Ammon's horn (tissue), 1 donor: ENCODE data around the gene CAPN10.
"Not testable (repeated sequence)": the region's sequence is repeated elsewhere in the genome, so short reads cannot be mapped to it uniquely, and the experiment has no call there.

Source experiments
- DNase-seq: peaks from one replicate; pipeline ENCODE4 v3.0.0-alpha.2; 2016; ENCODE audit warnings: low spot score

The CAPN10 gene

DNA sequence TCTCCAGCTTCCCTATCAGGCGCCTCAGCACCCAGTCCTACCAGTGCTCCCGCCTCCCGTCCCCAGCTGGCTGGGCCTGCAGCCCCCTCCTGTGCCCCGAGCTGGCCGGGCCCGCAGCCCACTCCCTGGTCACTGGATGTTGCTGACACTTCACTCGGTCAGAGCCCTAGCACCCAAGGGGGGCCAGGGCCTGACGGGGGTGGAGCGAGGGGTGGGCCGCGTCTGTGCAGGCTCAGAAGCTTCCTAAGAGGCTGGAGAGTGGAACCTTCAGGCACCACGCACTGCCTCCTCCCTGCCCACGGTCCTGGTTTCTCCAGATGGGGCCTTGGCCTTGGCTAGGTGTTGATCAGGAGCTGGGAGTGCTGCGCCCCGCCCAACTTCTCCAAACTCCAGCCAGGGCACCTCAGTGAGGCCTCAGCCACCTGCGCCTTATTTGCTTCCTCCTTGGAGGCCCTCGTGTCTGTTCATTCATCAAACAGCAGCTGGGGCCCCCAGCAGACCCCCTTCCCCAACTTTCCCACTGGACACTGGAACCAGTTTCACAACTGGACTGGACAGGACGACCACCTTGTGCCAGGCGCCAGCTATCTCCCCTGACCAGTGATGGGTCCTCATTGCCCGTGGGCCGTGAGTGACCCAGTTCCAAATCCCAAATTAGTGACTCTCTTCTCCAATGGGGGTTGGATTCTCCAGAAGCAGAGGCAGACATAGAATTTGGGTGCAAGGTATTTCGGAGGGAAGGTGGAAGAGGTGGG, 16.7 kb downstream of the CAPN10 start:
- DNase-seq: no peak

DNA sequence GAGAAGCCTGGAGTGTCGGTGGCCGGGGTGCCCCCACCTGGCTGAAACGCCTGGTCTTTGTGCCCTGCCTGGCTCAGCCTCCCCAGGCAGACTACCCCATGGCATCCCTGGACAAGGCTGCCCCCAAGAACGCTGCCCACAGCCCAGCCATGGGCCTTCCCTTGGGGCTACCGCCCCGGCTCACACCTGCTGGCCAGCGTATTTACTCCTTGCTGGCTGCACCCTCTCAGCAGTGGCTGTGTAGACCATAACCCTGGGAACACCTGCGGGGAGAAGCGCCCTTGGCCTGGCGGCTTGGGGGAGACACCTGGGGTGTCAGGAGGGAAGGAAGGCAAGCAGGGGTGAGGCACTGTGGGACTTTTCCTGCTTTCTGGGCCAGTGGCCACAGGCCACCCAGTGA, 17.3 kb downstream of the CAPN10 start:
- DNase-seq: no peak

DNA sequence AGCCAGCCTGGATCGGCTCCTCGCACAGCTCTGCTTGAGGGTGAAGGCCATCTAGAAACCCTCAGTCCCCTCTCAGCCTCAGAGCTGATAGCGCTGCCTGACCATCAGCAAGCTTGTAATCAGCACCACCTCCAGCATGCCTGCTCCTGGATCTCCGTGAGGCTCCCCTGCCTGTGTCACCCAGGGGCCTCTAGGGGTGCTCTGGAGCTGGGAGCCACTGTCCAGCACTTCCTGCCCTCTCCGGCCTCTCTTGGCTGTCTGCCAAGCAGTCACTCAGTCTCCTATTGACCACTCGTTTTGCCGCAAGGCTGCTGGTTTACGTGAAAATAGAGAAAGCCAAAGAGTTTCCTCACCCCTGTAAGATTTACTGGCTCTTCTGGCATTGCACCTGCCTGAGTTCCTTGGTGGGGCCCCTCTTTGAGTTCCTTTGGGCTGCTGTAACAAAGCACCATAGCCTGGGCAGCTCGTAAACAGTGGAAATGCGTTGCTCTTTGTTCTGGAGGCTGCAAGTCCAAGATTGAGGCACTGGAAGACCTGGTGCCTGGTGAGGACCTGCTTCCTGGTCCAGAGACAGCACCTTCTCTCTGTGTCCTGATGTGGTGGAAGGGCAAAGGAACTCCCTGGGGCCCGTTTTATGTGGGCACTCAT, 17.9 kb downstream of the CAPN10 start:
- peak; percentile 91 for DNase-seq

DNA sequence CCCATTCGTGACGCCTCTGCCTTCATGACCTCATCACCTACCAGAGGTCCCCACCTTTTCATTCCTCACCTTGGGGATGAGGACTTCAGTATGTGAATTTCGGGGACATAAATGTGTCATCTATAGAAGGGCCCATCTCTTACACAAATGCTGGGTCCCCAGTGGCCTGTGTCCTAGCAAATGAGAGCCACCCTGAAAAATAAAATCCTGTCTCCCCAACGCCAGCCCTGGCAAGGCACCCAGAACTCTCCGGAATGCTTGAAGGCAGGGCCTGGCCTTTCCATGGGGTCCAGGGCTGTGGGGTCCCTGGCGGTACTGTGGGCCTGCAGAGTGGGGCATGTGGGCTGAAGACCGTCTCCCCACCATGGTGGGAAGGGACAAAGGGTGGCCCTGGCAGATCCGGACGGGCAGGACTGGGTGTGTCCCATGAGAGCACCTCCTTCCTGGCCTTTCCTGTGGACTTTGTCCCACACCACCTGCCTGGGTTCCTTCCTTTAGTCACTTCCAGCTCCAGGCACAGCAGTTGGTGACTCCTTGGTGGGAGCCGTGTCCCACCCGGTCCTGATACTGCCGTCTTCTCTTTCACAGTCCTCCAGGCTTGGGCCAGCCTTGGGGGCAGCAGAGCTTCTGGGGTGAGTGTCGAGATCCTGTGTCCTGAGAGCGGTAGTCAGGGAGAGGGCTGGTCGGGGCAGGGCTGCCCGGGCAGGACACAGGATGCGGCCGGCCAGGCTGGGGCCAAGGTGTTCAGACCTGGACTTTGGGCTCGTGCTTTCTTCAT, 18.6 kb downstream of the CAPN10 start:
- DNase-seq: no peak

DNA sequence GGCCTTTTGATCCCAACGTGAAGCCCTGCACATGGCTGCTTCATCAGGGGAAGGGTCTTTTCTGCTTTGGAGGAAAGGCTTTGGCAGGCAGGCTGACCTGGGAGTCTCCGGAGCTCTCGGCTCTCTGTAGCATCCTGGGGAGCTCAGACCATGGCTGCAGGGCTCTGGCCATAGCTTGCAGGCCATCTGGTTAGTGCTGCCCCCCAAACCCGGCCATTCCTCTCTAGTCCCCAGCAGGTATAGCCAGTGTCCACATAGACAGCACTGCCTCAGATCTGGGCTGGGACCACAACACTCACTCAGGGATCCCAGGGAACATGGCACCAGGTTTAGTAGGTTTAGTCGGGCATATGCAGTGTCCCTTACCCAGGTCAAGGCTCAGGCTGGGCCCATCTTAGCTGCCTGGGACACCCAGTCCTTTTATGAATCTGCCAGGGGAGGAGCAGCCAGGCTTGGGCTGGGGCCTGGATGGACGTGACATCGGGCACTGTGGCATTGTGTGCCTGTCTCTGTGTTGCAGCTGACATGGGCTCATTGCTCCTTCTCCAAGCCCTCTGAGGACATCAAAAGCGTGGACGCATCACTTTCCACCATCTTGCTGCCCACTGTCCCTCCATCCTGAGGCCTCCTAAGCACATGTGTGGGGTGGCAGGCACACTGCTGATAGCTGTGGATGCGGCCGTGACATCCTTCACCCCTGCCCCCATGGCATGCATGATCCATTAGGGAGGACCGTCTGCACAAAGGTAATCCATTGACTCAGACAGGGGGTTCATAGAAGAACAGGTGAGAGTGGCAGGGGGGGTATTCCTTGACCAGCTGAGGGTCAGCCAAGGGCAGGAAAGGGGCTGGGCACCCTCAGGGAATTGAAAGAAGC, 19.6 kb downstream of the CAPN10 start:
- no peak for DNase-seq

DNA sequence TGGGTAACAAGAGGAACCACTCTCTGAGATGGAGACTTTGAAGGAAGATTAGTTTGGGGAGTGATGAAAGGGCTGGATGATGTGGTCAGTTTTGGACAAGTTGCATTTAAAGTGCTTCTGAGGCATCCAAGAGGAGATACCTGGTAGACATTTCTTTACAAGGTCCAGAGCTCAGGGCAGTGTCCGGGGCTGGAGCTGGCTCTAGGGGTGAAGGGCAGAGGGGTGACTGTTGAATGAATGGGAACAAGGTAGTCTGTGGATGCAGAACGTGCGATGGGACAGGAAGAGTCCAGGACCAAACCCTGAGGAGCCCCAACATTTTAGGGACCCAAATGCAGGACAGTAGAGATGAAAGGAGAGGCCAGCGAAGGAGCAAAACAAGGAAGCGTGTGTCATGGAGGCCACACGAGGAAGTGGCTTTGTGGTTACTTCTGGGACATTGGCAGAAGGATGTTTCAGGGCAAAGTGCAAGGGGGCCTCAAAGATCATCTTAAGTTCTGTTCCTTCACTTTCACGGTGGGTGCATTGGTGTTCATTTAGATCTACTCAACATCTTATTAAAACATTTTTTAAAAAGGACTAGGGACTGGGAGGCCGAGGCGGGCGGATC, 25.2 kb downstream of the CAPN10 start:
- DNase-seq: no peak

DNA sequence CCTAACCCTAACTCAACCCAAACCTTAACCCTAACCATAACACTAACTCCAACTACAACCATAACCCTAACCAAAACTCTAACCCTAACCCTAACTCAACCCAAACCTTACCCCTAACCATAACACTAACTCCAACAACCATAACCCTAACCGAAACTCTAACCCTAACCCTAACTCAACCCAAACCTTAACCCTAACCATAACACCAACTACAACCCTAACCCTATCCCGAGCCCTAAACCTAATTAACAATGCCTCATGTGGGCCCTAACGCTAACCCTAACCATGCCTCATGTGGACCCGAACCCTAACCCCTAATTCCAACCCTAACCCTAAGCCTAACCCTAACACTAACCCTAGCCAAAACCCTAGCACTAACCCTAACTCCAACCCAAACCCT, 27.2 kb downstream of the CAPN10 start:
- DNase-seq: no peak

DNA sequence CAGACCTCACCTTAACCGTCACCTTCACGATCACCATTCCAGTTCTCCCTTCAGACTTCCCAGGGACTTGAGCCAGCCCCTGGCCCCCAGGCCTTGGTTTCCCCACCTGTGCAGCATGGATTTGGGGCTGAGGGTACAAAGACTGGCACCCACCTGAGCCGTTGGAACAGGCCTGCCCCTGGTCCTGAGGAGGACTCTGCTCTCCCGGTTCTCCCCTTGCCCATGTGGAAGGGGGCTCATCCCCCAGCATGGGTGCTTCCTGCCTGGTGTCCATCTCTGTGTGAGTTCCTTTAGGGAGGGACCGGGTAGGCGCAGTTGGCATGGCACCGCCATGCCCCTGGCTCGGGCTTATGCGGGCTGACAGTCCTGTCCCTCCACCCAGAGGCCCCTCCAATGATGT, 27.9 kb downstream of the CAPN10 start:
- no peak for DNase-seq

DNA sequence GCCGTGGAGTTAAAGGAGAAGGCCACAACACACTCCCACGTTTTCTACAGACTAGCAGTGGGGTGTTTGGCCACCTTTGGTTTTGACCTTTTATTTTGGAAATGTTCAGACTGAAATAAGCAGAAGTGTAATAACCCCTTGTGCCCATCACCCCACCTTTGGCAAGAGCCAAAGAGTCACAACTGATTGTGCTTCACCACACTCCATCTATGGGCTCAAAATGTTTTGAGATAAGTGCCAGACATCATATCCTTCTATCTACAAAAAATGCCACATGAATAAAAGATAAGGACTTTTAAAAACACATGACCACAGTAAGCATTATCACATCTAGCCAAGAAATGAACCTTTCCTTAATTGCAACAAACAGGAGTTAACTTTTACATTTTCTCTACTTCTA, 28.9 kb downstream of the CAPN10 start:
- DNase-seq: no peak

DNA sequence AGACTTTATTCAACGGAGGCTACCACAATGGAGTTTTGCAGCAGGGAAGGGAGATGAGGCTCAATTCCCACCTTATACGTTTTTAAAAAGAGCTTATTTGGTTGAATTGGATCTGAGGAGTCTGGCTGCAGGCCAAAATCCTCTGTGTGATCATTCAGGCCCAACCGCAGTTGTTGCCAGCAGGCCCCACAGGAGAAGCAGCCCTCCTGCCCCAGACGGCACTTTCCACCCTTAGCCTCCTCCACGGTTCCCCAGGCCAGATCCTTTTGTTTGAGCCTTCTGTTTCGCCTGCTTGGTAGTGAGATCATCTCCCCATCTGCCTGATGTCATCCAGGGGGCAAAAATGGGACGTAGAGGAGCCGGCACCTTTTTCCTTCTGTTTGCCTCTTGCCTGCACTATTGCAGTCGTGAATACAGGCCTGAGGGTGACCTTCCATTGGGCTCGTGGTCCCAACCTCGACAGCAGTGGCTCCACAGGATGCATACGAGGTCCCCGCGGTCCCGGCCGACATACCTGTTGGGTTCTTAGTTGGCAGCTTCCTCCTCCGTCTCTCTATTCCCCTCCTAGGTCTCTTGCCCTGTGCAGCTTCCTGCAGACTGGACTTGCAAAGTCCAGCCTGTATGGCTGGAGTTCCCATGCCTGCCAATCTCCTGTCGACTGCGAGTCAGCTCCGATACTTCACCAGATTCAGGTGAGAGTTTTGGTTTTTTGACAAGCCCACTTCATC, 29.4 kb downstream of the CAPN10 start:
- DNase-seq: no peak

DNA sequence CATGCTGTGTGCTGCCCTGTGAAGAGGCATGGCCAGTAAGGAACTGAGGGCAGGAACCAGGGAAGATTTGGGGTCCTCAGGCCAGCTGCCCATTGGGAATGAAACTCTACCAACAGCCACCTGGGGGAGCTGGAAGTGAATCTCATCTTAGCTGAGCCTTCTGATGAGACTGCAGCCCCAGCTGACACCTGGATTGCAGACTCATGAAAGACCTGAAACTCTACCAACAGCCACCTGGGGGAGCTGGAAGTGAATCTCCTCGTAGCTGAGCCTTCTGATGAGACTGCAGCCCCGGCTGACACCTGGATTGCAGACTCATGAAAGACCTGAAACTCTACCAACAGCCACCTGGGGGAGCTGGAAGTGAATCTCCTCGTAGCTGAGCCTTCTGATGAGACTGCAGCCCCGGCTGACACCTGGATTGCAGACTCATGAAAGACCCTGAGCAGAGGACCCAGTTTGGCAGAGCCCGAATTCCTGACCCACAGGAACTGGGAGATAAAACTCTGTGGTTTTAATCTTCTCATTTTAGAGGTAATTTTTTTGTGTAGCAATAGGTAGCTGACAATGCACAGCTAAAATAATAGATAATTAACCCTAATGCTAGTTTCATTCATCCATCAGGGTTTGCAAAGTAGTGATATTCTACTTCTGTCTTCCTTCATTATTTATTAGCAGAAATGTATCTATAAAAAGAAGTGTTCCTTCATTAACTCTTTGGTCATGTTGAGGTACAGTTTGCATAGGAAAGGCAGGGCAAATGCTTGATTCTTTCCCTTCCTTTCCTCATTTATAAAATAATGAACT, 30.5 kb downstream of the CAPN10 start:
- not testable (repeated sequence) for DNase-seq

DNA sequence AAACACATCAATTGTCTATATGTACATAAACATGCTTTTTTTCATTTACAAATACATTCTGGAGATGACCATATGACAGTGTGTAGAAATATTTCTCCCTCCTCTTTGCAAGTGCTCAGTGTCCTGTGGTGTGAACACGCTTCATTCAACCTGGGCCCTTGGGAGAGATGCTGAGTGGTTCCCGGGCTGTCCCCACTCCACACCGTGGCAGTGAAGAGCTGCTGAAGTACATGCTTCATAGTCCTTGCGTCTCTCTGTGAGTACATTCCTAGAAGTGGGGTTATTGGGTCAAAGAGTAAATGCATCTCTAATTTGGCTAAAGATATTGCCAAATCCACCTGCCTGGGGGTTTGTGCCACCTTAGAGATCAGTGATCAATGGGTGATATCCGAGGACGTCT, 32.2 kb downstream of the CAPN10 start:
- DNase-seq: no peak

DNA sequence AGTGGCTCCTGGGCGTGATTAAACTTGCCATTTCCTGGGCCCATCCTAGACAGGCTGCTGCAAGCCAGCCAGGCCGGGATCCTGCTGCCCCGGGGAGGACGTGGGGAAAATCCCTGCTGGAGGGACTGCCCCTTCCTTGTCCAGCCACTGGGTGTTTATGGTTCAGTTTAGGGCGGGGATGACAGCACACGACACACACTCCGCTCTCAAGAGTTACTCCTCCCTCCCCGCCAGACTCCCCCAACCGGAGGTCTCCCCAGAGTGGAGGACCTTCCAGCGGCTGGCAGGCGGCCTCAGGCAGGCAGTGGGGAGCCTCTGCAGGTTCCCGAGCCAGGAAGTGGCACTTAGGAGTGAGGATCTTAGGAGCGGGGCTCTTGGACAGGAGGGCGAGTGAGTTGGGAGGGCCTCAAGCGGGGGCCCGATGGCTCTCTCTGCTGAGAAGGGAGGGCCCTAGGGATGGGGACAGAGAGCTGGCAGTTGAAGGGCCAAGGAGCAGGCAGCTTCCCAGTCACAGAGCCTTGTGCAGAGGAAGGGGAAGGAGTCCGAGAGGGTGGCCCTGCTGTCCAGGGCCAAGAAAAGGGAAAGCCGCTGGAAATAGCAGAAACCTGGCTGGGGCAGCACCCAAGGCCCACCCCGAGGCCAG, 33.1 kb downstream of the CAPN10 start:
- DNase-seq: no peak

DNA sequence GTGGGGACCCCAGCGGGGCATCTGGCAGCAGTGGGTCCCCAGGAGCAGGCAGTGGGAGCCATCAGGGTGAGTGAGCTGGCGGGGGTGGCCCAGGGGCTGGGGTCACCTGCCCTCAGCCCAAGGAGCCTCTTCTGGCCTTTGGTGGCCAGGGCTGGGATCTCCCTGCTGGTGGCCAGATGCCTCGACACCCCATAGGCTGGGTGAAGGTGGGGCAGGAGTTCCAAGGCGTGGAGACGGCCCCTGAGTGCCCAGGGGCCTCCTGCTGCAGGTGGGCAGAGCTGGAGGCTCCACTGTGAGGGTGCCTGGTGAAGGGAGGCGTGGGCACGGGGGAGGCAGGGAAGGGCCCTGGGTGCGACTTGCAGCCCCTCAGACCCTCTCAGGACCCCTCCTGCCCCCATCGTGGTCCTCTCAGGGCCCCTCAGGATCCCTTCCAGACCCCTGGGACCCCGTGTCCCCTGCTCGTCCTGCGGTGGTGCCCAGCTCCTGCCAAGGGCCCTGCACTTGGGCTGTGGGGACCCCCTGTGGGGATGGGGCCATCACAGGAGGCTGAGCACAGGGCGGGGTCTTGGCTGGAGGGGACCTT, 33.7 kb downstream of the CAPN10 start:
- DNase-seq: no peak

DNA sequence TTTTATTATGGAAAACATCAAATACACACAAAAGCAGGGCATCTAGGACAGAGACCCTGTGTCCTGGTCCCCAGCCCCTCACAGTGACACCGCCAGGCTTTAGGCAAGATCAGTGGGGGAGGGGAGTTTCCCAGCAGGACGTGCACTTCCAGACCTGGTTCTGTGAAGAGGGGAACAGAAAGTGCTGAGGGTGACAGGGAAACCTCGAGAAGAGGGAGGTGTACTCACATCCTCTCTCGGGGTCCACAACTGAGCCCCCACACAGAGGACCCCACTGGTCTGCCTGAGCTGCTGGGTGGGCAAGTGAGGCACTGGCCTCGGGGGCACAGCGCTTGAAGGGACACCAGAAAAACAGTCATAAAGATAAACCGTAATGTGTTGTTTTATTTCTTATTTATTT, 34.3 kb downstream of the CAPN10 start:
- no peak for DNase-seq

DNA sequence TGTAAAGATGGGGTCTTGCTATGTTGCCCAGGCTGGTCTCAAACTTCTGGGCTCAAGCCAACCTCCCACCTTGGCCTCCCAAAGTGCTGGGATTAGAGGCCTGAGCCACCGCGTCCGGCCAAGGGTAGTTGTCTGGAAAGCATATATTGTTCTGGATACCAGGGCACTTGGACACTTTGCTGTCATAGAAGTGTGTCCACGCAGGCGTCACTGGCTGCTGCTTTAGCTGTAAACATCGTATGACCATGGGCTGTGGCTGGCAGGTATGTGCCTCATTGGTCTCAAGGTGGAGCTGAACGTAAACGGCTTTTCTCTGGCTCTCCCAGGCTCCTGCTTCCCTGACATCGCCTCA, 35.5 kb downstream of the CAPN10 start:
- no peak for DNase-seq

DNA sequence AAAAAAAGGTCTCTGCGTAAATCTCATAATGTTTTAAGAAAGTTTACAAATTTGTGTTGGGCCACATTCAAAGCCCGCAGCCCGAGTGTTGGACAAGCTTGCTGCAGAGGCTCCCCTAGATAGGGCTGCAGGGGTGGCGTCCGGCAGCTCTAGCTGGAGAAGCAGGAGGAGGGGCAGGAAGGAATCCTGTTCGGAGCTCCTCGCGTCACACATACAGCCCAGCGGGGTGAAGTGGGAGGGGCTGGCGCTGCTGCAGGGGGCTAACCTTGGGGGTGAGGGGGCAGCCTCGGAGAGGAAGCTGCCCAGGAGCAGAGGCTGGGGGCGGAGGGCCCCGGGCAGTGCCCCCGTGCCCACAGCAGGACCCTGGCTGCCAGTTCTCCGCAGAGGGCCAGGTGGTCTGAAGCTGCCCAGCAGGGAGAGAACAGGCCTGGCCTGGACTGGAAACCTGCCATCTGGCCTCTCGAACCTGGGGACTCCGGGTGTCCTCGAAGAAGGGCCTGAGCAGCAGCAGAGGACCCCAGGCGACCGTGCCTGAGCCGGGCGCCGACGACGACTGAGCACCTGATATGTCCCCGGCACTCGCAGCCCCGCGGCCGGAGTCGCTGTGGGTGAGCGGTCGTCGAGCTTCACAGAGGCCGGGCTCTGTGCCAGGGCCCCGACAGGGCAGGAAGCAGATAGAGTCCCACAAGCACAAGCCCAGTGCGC, 36.1 kb downstream of the CAPN10 start:
- DNase-seq: no peak

DNA sequence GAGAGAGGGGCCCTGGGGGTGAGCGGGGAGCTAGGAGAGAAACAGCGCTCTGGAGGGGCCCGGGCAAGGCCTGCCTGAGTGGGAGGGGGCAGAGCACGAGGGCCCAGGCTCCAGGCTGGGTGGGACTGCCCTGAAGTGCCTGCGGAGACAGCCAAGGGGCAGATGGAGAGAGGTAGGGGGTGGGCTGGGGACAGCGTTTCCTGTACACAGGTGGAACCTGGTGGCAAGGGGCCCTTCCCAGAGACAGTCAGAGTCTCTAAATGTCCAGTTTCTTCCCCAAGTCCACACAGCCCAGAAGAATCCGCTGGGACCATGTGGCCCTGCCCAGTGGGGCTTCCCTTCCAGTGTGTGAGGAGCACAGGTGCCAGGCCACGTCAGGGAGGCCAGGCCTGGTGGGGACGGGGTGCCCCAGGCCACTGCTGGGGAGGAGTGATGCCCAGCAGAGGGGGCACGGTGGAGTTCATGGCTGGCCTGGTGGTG, 37.0 kb downstream of the CAPN10 start:
- DNase-seq: no peak
